Measurements from ENCODE around the gene CCSER2. TPM values are rescaled to one million over a fixed set of nuclear protein-coding genes. Genes with fewer than 3 reads are reported as not detected.
"Not testable (repeated sequence)": the region's sequence is repeated elsewhere in the genome, so short reads cannot be mapped to it uniquely, and the experiment has no call there.

Gene CCSER2
- total RNA-seq, 4 donors from 2014 or later: 41.2 to 61.9 (median 47.7) TPM

- no peak for ATAC-seq (ENCODE audit: low FRiP score)
- TF ChIP-seq CTCF (IDR thresholded peaks at IDR 0.05): no peak
- no peak for DNase-seq (ENCODE audit: low spot score)
These were observed 77.3 kb downstream of the CCSER2 start for GRCh38 chr10:84405662-84406061.

- ATAC-seq (ENCODE audit: low FRiP score) (no peak), DNase-seq (ENCODE audit: low spot score) (no peak)
- no peak for TF ChIP-seq CTCF (IDR thresholded peaks at IDR 0.05)
These were observed 78.2 kb downstream of the CCSER2 start for GRCh38 chr10:84406561-84406960.

- ATAC-seq (ENCODE audit: low FRiP score): no peak
- no peak for DNase-seq (ENCODE audit: low spot score)
- TF ChIP-seq CTCF (IDR thresholded peaks at IDR 0.05): no peak
These were observed 79.1 kb downstream of the CCSER2 start for GRCh38 chr10:84407388-84408049.

GRCh38 chr10:84412482-84412881 lies 84.1 kb downstream of the CCSER2 start:
- DNase-seq (ENCODE audit: low spot score): no peak
- TF ChIP-seq CTCF (IDR thresholded peaks at IDR 0.05): no peak
- ATAC-seq (ENCODE audit: low FRiP score): no peak

GRCh38 chr10:84414110-84414509 lies 85.7 kb downstream of the CCSER2 start:
- ATAC-seq (ENCODE audit: low FRiP score): not testable (repeated sequence)

GRCh38 chr10:84415539-84416244 lies 87.3 kb downstream of the CCSER2 start:
- DNase-seq (ENCODE audit: low spot score): no peak
- ATAC-seq (ENCODE audit: low FRiP score): no peak
- TF ChIP-seq CTCF (IDR thresholded peaks at IDR 0.05): no peak

More at GRCh38 chr10:84414110-84414509, 85.7 kb downstream of the CCSER2 start:
- not testable (repeated sequence) for DNase-seq (ENCODE audit: low spot score)

- no peak for ATAC-seq (ENCODE audit: low FRiP score)
- no peak for TF ChIP-seq CTCF (IDR thresholded peaks at IDR 0.05)
These were observed 87.8 kb downstream of the CCSER2 start for GRCh38 chr10:84416245-84416555.

More at GRCh38 chr10:84416245-84416555, 87.8 kb downstream of the CCSER2 start:
- DNase-seq (ENCODE audit: low spot score): no peak

All from omental fat pad (tissue), 4 donors.